ENCODE data around the gene SLC47A1. TPM values are rescaled to one million over a fixed set of nuclear protein-coding genes. Genes with fewer than 3 reads are reported as not detected.

The SLC47A1 gene
- total RNA-seq, 1 donor from 2014 or later: 2.0 TPM

GRCh38 chr17:19590912-19591551 lies 57.4 kb downstream of the SLC47A1 start:
- DNase-seq (ENCODE audit: low spot score): no peak

DNA sequence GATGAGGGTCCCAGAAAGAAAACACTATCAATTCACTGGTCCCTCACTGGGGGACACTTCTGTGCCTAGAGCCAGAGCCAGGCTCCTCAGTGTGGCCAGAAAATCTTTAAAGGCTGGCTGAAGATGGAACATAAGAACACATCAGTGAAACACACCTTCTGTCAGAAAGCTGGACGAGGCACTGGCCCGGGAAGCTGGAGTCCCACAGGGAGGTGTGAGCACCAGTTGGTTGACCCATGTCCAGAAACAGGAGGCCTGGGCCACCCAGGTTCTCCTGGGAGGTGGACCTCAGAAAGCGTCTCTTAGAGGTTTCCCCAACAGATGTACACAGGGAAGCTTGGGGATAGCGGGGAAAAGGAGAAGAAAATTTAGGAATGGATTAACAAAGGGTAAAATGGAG lies 58.7 kb downstream of the SLC47A1 start:
- no peak for DNase-seq (ENCODE audit: low spot score)

- no peak for DNase-seq (ENCODE audit: low spot score)
Observed at GRCh38 chr17:19596869-19597268, 63.2 kb downstream of the SLC47A1 start.

- no peak for DNase-seq (ENCODE audit: low spot score)
Observed at GRCh38 chr17:19610311-19610710, 76.7 kb downstream of the SLC47A1 start.

GRCh38 chr17:19610879-19611278 lies 77.2 kb downstream of the SLC47A1 start:
- DNase-seq (ENCODE audit: low spot score): no peak

- DNase-seq (ENCODE audit: low spot score): no peak
Observed at GRCh38 chr17:19613979-19614378, 80.3 kb downstream of the SLC47A1 start.

- no peak for DNase-seq (ENCODE audit: low spot score)
Observed at GRCh38 chr17:19614900-19615299, 81.2 kb downstream of the SLC47A1 start.

DNA sequence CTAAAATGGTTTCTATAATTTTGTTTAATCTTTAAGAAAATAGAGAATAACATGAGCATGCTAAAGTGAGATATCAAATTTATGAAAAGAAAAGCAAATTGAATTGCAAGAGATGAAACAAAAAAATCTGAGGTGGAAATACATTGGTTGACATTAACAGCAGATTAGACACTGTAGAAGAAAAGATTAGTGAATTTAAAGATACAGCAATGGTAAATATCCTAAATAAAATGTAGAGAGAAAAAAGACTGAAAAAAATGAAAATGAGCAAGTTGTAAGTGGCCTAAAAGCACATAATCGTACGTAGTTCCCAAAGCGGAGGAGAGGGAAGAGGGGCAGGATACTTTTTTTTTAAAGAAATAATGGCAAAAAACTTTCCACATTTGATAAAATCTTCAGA lies 84.4 kb downstream of the SLC47A1 start:
- DNase-seq (ENCODE audit: low spot score): no peak

DNA sequence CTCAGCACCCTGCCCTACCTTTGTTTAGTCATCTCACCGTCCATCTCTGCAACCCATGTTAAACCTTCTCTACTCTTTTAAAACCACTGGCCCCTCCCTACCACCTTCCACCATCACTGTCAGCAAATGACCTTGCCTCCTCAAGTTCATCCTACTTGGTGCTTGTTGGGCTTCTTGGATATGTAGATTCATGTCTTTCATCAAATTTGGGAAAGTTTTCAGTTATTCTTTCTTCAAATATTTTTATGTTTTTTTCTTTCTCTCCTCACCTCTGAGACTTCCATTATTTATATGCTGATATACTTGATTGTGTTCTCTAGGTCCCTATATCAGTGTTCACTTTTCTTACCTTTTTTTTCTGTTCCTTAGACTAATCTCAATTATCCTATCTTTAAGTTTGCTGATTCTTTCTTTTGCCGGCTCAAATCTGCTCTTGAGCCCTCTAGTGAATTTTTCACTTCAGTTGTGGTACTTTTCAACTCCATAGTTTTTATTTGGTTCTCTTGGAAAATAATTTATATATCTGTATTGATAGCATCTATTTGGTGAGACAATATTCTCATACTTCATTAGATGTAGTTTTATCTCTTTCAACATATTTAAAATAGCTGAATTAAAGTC lies 86.2 kb downstream of the SLC47A1 start:
- DNase-seq (ENCODE audit: low spot score): no peak

DNA sequence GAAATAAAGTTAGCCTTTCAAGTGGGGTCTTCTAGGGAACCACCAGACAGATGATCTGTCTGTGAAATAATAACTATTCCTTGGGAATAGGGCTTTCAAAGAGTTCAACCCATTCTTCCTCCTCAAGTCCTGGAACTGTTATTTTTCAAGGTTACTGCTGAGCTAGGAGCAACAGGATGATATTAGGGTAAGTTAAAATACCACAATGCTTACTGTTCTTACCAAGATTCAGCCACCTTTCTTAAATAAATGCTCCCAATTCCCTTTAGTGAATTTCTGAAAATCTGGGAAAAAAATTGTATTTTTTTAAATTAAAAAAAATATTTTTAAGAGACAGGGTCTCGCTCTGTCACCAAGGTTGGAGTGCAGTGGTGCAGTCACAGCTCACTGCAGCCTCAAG lies 88.0 kb downstream of the SLC47A1 start:
- DNase-seq (ENCODE audit: low spot score): no peak

DNA sequence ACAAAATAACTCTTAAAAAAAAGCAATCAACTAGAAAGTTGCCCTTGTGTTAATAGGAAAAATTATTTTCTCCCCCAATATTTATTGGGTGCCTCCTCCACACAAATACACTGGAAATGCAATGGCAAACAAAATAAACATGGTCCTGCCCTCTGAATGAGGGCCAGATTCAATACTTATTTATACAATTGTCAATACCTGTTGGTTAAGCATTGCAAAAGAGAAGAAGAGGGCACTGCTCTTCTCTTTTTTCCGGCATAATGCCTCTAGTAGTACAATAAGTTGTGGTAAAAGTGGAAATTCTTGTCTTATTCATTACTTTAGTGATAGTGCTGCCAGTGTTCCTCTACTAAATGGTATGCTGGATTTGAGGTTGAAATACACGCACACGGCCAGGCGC lies 92.4 kb downstream of the SLC47A1 start:
- no peak for DNase-seq (ENCODE audit: low spot score)

Other genes starting within 250 kb of the SLC47A1 start
- gene B9D1, start 171.1 kb upstream of the SLC47A1 start, total RNA-seq: 22.7 TPM
- gene MAPK7, start 155.4 kb upstream of the SLC47A1 start, total RNA-seq: 30.6 TPM
- 119 TPM for gene MFAP4, start 146.7 kb upstream of the SLC47A1 start, total RNA-seq
- 20.7 TPM for gene RNF112, start 122.6 kb upstream of the SLC47A1 start, total RNA-seq
- 59.8 TPM for gene ALDH3A2, start 114.9 kb downstream of the SLC47A1 start, total RNA-seq
- gene SLC47A2, start 182.7 kb downstream of the SLC47A1 start, total RNA-seq: not detected
- gene ALDH3A1, start 214.4 kb downstream of the SLC47A1 start, total RNA-seq: 1.2 TPM